Keratinocyte (primary cell): Measurements from ENCODE around the gene VANGL2.

Experiments used
- EZH2 ChIP-seq: IDR thresholded peaks from one replicate; pipeline ENCODE4 v1.6.1; 2012; ENCODE audit warnings: inconsistent platforms, mild to moderate bottlenecking, low read length, moderate library complexity
- TF ChIP-seq, protein P1 (sequence below), 3 experiments: IDR thresholded peaks in 1 of 3; conservative IDR thresholded peaks in 1 of 3; optimal IDR thresholded peaks in 1 of 3; 2 replicates in 2 of 3; 3 replicates in 1 of 3; pipeline versions ENCODE3 to v1.5.1; 2011; ENCODE audit warnings: low read length in 3 of 3, mild to moderate bottlenecking in 3 of 3, moderate library complexity in 2 of 3, control low read depth in 1 of 3, inconsistent platforms in 1 of 3; ENCODE audit not compliant: insufficient read depth in 2 of 3; ENCODE audit errors: extremely low read depth in 1 of 3

DNA sequence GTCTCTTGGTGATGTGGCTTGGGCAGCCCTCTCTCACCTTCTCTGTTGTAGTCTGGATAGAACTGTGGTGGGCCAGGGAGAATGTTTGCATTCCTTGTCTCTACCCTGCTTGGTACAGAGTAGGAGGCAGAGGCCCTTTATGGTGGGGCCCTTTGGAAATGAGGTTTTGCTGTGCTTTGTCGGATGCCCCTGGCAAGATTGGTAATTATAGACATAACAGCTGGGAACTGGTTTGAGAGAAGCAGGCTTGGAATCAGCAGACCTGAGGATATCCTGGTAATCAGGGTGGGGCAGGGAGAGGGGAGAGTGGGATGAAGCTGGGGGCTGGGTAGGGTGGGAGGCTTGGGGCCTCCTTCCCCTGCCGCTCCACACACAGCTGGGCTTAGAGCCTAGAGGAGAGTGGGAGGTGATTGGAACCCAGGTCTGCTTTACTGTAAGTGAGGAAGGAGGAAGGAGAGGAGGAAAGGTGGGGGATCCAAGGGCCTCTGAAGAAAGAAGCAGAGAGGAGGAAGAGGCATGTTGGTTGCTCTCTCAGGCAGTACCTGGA lies 5.0 kb downstream of the VANGL2 start:
- TF ChIP-seq, protein P1, sequence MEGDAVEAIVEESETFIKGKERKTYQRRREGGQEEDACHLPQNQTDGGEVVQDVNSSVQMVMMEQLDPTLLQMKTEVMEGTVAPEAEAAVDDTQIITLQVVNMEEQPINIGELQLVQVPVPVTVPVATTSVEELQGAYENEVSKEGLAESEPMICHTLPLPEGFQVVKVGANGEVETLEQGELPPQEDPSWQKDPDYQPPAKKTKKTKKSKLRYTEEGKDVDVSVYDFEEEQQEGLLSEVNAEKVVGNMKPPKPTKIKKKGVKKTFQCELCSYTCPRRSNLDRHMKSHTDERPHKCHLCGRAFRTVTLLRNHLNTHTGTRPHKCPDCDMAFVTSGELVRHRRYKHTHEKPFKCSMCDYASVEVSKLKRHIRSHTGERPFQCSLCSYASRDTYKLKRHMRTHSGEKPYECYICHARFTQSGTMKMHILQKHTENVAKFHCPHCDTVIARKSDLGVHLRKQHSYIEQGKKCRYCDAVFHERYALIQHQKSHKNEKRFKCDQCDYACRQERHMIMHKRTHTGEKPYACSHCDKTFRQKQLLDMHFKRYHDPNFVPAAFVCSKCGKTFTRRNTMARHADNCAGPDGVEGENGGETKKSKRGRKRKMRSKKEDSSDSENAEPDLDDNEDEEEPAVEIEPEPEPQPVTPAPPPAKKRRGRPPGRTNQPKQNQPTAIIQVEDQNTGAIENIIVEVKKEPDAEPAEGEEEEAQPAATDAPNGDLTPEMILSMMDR (optimal IDR thresholded peaks at IDR 0.05 in 1 of 3, IDR thresholded peaks at IDR 0.05 in 1 of 3, conservative IDR thresholded peaks at IDR 0.05 in 1 of 3; ENCODE audit: extremely low read depth in 1 of 3, insufficient read depth in 2 of 3, low read length in 3 of 3): no peak
- no peak for TF ChIP-seq EZH2
